GM12878 (cell line): ENCODE results near the gene GSTT4. TPM values are rescaled to one million over a fixed set of nuclear protein-coding genes. Genes with fewer than 3 reads are reported as not detected.
"Not testable (repeated sequence)": the region's sequence is repeated elsewhere in the genome, so short reads cannot be mapped to it uniquely, and the experiment has no call there.

Experiments used
- ATAC-seq: fragments of 200-7000 bp; cut with Tn5 transposase; 3 replicates; pipeline ENCODE4 v1.9.1; 2020; ENCODE audit warnings: mild to moderate bottlenecking, moderate library complexity
- BruUV-seq: library from RNA; stranded (reverse); fragments of 400-500 nt; replicated peaks from 2 replicates; lab custom pipeline; 2021; lab: Mats Ljungman, UMichigan
- CTCF ChIA-PET: fragments of 300-600 bp; sonication (Branson Sonifier 250); formaldehyde crosslinking; extraction: SDS; loops from one replicate; lab custom pipeline; 2021; ENCODE audit warnings: inconsistent platforms; lab: Yijun Ruan, JAX
- POLR2A ChIA-PET: fragments of 350-600 bp; formaldehyde crosslinking; extraction: SDS; loops from one replicate; lab custom pipeline; 2021; ENCODE audit warnings: inconsistent platforms; lab: Charles Lee
- RAD21 ChIA-PET: fragments of 300-600 bp; sonication (Branson Sonifier 250); formaldehyde crosslinking; loops from one replicate; lab custom pipeline; 2023; ENCODE audit warnings: antibody characterized with exemption; ENCODE audit not compliant: unreplicated experiment; lab: Charles Lee
- SMC1A ChIA-PET: fragments of 300-600 bp; sonication (Branson Sonifier 250); formaldehyde crosslinking; loops from one replicate; lab custom pipeline; 2023; ENCODE audit not compliant: unreplicated experiment, uncharacterized antibody; lab: Charles Lee
- DNase-seq: peaks from one replicate; pipeline ENCODE4 v3.0.0-alpha.2; 2011; ENCODE audit warnings: low read depth, low spot score
- FAIRE-seq: peaks from 3 replicates; lab custom pipeline; 2011; peaks lifted over from hg19 to GRCh38; lab: Jason Lieb, UNC
- H2AFZ ChIP-seq: 2 replicates; pipeline ENCODE4 v1.6.0; 2011; ENCODE audit warnings: low read depth, low read length, control low read depth; ENCODE audit not compliant: control insufficient read depth
- H3K27ac ChIP-seq: 2 replicates; pipeline ENCODE4 v1.5.1; 2011; ENCODE audit warnings: control low read depth; ENCODE audit not compliant: control insufficient read depth, insufficient read depth
- H3K27me3 ChIP-seq, 2 experiments: replicated peaks in 1 of 2; 2 replicates each; pipeline versions ENCODE4 v1.6.0 to v1.6.1; 2011; ENCODE audit warnings: low read length in 1 of 2; ENCODE audit not compliant: control insufficient read depth in 2 of 2, insufficient read depth in 2 of 2
- H3K36me3 ChIP-seq, 2 experiments: 2 replicates each; pipeline ENCODE4 v1.5.1; 2011; ENCODE audit warnings: low read length in 1 of 2; ENCODE audit not compliant: control insufficient read depth in 2 of 2, insufficient read depth in 2 of 2
- H3K4me1 ChIP-seq: 2 replicates; pipeline ENCODE4 v1.6.1; 2011; ENCODE audit warnings: mild to moderate bottlenecking, low read length, moderate library complexity, mixed read lengths; ENCODE audit not compliant: control insufficient read depth, insufficient read depth
- H3K4me2 ChIP-seq: 2 replicates; pipeline ENCODE4 v1.6.0; 2011; ENCODE audit warnings: control low read depth; ENCODE audit not compliant: control insufficient read depth, insufficient read depth
- H3K4me3 ChIP-seq: fragments of 200-600 bp; sonication (generic); 2 replicates; pipeline ENCODE4 v1.5.1; 2016
- H3K79me2 ChIP-seq: 2 replicates; pipeline ENCODE4 v1.6.0; 2011; ENCODE audit warnings: low read length; ENCODE audit not compliant: control insufficient read depth, insufficient read depth
- H3K9ac ChIP-seq: 2 replicates; pipeline ENCODE4 v1.8.0; 2011; ENCODE audit warnings: low read length, control low read depth, mixed read lengths; ENCODE audit not compliant: control insufficient read depth, insufficient read depth
- H3K9me3 ChIP-seq: replicated peaks from 3 replicates; pipeline ENCODE4 v1.5.1; 2011; ENCODE audit warnings: mild to moderate bottlenecking, low read length; ENCODE audit not compliant: control insufficient read depth, insufficient read depth
- H4K20me1 ChIP-seq: 2 replicates; pipeline ENCODE4 v1.6.0; 2011; ENCODE audit not compliant: control insufficient read depth, insufficient read depth
- ASH2L ChIP-seq: fragments of 300-600, 200-600 bp; sonication (generic); IDR thresholded peaks from 2 replicates; pipeline ENCODE4 v1.6.1; 2017; ENCODE audit warnings: low read depth, mild to moderate bottlenecking, borderline replicate concordance
- BCL11A ChIP-seq: IDR thresholded peaks from 2 replicates; pipeline ENCODE4 v1.6.1; 2011; ENCODE audit warnings: low read depth, low read length
- CBX5 ChIP-seq: sonication (generic); IDR thresholded peaks from 2 replicates; pipeline ENCODE4 v1.6.1; 2016; ENCODE audit warnings: low read depth, moderate library complexity, mild to moderate bottlenecking, inconsistent platforms
- CHD1 ChIP-seq: IDR thresholded peaks from 2 replicates; pipeline ENCODE4 v1.6.1; 2012; ENCODE audit warnings: low read depth, low read length, improper control_type of control experiment
- IRF4 ChIP-seq: IDR thresholded peaks from 2 replicates; pipeline ENCODE4 v1.6.1; 2011; ENCODE audit warnings: low read depth, low read length
- MEF2A ChIP-seq: IDR thresholded peaks from 2 replicates; pipeline ENCODE4 v1.6.1; 2011; ENCODE audit warnings: low read depth, mild to moderate bottlenecking, low read length, moderate library complexity; ENCODE audit not compliant: insufficient read depth
- MTA3 ChIP-seq: IDR thresholded peaks from 2 replicates; pipeline ENCODE4 v1.6.1; 2012; ENCODE audit warnings: low read length, inconsistent platforms, borderline replicate concordance
- NRF1 ChIP-seq: conservative IDR thresholded peaks from 2 replicates; pipeline ENCODE4 v1.6.1; 2011; ENCODE audit warnings: mild to moderate bottlenecking, low read depth, low read length, improper control_type of control experiment
- SIX5 ChIP-seq: IDR thresholded peaks from 2 replicates; pipeline ENCODE4 v1.6.1; 2011; ENCODE audit warnings: mild to moderate bottlenecking, low read depth, low read length, moderate library complexity; ENCODE audit not compliant: severe bottlenecking
- SREBF2 ChIP-seq: IDR thresholded peaks from 2 replicates; pipeline ENCODE4 v1.6.1; 2012; ENCODE audit warnings: mild to moderate bottlenecking, low read length
- TAF1 ChIP-seq: IDR thresholded peaks from 2 replicates; pipeline ENCODE4 v1.6.1; 2011; ENCODE audit warnings: mild to moderate bottlenecking, low read depth, low read length, borderline replicate concordance
- TCF3 ChIP-seq: IDR thresholded peaks from 2 replicates; pipeline ENCODE4 v1.6.1; 2012; ENCODE audit warnings: low read depth, mild to moderate bottlenecking, low read length, borderline replicate concordance; ENCODE audit not compliant: insufficient read depth
- YBX1 ChIP-seq: fragments of 450-650 bp; IDR thresholded peaks from 2 replicates; pipeline ENCODE4 v1.6.1; 2016; ENCODE audit warnings: antibody characterized with exemption
- ZNF384 ChIP-seq: IDR thresholded peaks from 2 replicates; pipeline ENCODE4 v1.6.1; 2012; ENCODE audit warnings: low read depth, mild to moderate bottlenecking, low read length, improper control_type of control experiment, borderline replicate concordance
- WGBS: methylation state at CpG from one replicate; pipeline ENCODE4 v1.1.6; 2016; ENCODE audit warnings: low lambda C conversion rate; ENCODE audit not compliant: insufficient replicate concordance, insufficient coverage; ENCODE audit errors: missing lambda C conversion rate; 5-methylcytosine and 5-hydroxymethylcytosine counted together
- in situ Hi-C: fragments of 300-500 bp; cut with MboI; formaldehyde crosslinking; loops from 9 replicates; pipeline ENCODE4 v1.14.3; 2018; ENCODE audit warnings: mixed read lengths
- intact Hi-C: fragments of 100-400 bp; cut with micrococcal nuclease; formaldehyde crosslinking; loops from one replicate; pipeline ENCODE4 v1.14.2; 2022; ENCODE audit not compliant: unreplicated experiment
- polyA plus RNA-seq, 11 experiments: library from polyadenylated mRNA; depleted of rRNA in 4 of 11; unstranded in 6 of 11; stranded (reverse) in 5 of 11; fragments of >200 nt; fragmentation: Nextera tagmentation in 4 of 11; fragmentation: Illumina TruSeq in 1 of 11; extraction: Ambion mirVana in 4 of 11; extraction: Trizol in 1 of 11; gene quantifications; 1 replicate in 1 of 11; 2 replicates in 10 of 11; pipeline versions ENCODE4 v1.2.1 to v1.2.3, GENCODE V29; 2011 to 2016; ENCODE audit warnings: inconsistent platforms in 2 of 11, missing spikeins in 2 of 11, low read depth in 1 of 11
- total RNA-seq, 4 experiments: library from RNA; depleted of rRNA in 3 of 4; stranded (reverse); fragments of >200 nt in 3 of 4; fragmentation: Illumina TruSeq in 1 of 4; extraction: Trizol in 1 of 4; gene quantifications; 2 replicates each; pipeline versions ENCODE4 v1.2.1 to v1.2.3, GENCODE V29; 2013 to 2021
- TF ChIP-seq, protein P1 (sequence below): fragments of 450-650 bp; IDR thresholded peaks from 2 replicates; pipeline ENCODE4 v1.6.1; 2018; ENCODE audit warnings: borderline replicate concordance, mild to moderate bottlenecking; ENCODE audit not compliant: partially characterized antibody

GSTT4 gene
- total and polyA plus RNA-seq, 10 of the 15 experiments (the other 5 are each of a cell fraction or from before 2014, with no cell fraction given): not detected

DNA sequence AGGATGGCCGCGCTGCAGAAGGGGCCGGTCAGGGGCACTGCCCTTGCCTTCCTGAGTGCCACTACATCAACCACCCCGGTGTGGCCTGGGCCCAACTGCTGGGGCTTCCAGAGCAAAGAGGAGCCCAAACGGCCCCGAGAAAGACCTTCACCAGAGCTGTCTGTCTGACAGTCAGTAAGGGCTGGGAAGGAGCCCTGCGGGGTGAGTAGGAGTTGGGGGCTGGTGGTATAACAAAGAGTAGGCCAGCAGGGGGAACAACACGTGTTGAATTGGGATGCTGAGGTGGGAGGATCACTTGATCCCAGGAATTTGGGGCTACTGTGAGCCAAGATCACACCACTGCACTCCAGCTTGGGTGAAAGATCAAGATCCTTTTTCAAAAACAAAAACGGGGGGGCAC, 3.9 kb downstream of the GSTT4 start:
- no peak for DNase-seq
- no peak overlapping the region for H3K4me3 ChIP-seq
- H3K9me3 ChIP-seq: no peaks in the 10 kb centered on the region
- ChIA-PET POLR2A (no interaction called here), CTCF (interaction anchor here (0.7 kb wide), 1 partner anchor 107 kb away, joined by 3 read pairs; the partner anchor contains the start of gene MIF), RAD21 (no interaction called here), SMC1A (no interaction called here)
- FAIRE-seq: peak; percentile 49
- no peaks in the 10 kb centered on the region for H3K27me3 ChIP-seq
- intact Hi-C loops (loop anchor here (10.0 kb wide), 1 partner anchor 57 kb away; no protein-coding TSS in a partner anchor), in situ Hi-C loops (no loop called here)
- H3K4me1 ChIP-seq: no peaks in the 10 kb centered on the region
- H3K79me2 ChIP-seq: no peaks in the 10 kb centered on the region
- H3K27ac ChIP-seq: no peak overlapping the region
- H3K36me3 ChIP-seq: no peaks in the 10 kb centered on the region
- H4K20me1 ChIP-seq: no peaks in the 10 kb centered on the region
- ATAC-seq: no peak
- H2AFZ ChIP-seq: no peak overlapping the region
- WGBS: 51% methylated on average over 9 of the region's 9 CpGs
- H3K9ac ChIP-seq: no peak overlapping the region
- no TSS peak for BruUV-seq
- no peak overlapping the region for H3K4me2 ChIP-seq
- TF ChIP-seq CHD1 (no peak), MEF2A (no peak), NRF1 (no peak), BCL11A (no peak), SIX5 (no peak), IRF4 (no peak), SREBF2 (no peak), YBX1 (no peak), CBX5 (no peak), TAF1 (no peak), MTA3 (no peak), TCF3 (no peak), ZNF384 (no peak), ASH2L (no peak)
- TF ChIP-seq, protein P1, sequence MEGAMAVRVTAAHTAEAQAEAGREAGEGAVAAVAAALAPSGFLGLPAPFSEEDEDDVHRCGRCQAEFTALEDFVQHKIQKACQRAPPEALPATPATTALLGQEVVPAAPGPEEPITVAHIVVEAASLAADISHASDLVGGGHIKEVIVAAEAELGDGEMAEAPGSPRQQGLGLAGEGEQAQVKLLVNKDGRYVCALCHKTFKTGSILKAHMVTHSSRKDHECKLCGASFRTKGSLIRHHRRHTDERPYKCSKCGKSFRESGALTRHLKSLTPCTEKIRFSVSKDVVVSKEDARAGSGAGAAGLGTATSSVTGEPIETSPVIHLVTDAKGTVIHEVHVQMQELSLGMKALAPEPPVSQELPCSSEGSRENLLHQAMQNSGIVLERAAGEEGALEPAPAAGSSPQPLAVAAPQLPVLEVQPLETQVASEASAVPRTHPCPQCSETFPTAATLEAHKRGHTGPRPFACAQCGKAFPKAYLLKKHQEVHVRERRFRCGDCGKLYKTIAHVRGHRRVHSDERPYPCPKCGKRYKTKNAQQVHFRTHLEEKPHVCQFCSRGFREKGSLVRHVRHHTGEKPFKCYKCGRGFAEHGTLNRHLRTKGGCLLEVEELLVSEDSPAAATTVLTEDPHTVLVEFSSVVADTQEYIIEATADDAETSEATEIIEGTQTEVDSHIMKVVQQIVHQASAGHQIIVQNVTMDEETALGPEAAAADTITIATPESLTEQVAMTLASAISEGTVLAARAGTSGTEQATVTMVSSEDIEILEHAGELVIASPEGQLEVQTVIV: no peak

DNA sequence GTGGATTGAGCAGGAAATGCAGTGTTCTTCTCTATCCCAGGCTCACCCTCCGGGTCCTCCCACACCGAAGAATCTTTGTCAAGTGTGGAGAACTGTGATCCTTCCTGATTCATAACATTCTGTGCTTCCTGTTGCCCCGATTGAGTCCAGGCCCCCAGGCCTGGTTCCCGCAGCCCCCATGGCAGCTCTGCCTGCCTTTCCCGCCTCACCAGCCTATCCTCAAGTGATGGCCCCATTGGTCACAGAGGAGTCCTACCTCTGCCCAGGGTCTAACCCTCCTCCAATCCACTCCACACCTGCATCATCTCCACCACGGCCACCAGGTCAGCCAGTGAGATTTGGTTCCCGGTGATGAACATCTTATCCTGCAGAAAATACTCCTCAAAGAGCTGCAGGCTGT, 5.5 kb downstream of the GSTT4 start:
- DNase-seq, CTCF ChIA-PET, H3K4me2 ChIP-seq, H3K4me1 ChIP-seq, H3K79me2 ChIP-seq, H2AFZ ChIP-seq, BruUV-seq, H3K27ac ChIP-seq, ATAC-seq, in situ Hi-C loops, H3K36me3 ChIP-seq, H4K20me1 ChIP-seq, H3K9ac ChIP-seq, POLR2A ChIA-PET, H3K4me3 ChIP-seq, RAD21 ChIA-PET, H3K9me3 ChIP-seq, FAIRE-seq, SMC1A ChIA-PET, H3K27me3 ChIP-seq: not testable (repeated sequence)
- WGBS: 23% methylated on average over 7 of the region's 7 CpGs
- intact Hi-C loops: loop anchor here (10.0 kb wide), 1 partner anchor 55 kb away; no protein-coding TSS in a partner anchor
